ENCODE data around the gene ATG2B. TPM values are rescaled to one million over a fixed set of nuclear protein-coding genes. Genes with fewer than 3 reads are reported as not detected.

The ATG2B gene
- total RNA-seq, 1 donor from 2014 or later: 15.5 TPM

DNA sequence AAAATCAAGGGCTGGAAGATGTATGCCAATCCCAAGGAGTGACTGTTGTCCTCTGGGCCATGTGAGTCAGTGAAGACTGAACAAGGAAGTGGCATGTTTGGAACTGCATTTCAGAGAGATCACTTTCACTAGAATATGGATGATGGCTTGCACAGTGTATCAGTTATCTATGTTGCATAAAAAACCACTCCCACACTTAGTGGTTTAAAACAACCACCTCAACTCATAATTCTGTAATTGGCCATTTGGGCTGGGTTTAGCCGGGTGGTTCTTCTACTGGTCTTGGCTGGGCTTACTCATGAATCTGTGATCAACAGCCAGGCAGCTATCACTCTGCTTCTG, 91.7 kb downstream of the ATG2B start:
- DNase-seq (ENCODE audit: low read depth in 2 of 2): no peak

DNA sequence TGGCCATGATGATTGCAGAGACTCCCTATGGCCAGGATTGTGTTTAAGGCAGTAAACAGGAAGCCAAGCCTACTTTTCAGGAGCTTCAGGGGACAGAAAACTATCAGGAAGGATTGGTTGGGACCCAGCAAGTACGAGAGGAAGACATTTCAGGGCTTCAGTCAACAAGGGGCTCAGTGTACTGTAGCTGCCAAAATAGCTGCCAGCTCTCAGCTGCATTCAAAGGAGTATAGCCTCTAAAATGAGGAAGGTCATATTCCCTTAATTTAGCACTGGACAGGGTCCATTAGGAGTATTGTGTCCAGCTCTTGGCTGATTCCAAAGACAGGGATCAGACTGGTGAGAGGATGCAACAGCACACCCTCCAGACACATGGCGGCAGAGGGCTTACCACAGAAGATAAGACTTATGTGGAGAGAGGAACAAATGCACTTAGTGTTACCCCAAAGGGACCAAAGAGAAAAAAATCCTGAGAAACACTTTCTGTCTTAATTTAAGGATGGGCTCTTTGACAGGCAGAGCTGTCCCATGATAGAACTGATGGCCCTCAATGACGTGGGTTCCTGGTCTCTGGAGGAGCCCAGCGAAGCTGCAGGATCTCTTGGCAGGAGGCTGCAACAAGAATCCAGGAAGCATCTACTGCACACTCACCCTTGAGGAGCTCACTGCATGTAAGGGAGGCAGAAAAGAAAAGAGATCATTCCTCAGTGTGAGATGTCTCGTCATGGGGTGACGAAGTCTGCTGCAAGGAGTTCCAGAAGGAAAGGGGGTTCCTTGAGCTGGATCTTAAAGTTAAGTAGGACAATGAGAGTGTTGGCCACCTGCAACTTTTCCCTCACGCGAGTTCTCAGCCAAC, 92.3 kb downstream of the ATG2B start:
- no peak for DNase-seq (ENCODE audit: low read depth in 2 of 2)

- no peak for DNase-seq (ENCODE audit: low read depth in 2 of 2)
Observed at GRCh38 chr14:96269359-96269710, 93.8 kb downstream of the ATG2B start.

- DNase-seq (ENCODE audit: low read depth in 2 of 2): peak in 1 of 2 donors; percentile 9
Observed at GRCh38 chr14:96268431-96269358, 94.4 kb downstream of the ATG2B start.

- no peak for DNase-seq (ENCODE audit: low read depth in 2 of 2)
Observed at GRCh38 chr14:96267916-96268315, 95.2 kb downstream of the ATG2B start.

DNA sequence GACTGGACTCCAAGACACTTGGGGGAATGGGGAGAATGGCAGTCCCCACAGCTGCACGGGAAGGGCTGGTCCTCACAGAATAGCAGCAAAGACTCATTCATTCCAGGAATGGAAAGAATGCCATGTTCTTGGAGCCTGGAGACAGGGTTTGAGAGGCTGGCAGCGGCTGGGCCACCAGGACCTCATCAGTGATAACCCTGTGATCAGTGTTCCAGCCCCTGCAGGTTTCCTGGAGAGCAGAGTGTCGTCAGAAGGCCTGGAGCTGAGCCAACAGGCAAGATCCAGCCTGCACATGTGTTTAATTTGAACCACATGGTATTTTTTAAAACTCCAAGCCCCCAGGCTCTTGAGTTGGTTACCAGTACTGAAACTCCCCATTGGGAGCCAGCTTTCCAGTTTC, 95.8 kb downstream of the ATG2B start:
- no peak for DNase-seq (ENCODE audit: low read depth in 2 of 2)

DNA sequence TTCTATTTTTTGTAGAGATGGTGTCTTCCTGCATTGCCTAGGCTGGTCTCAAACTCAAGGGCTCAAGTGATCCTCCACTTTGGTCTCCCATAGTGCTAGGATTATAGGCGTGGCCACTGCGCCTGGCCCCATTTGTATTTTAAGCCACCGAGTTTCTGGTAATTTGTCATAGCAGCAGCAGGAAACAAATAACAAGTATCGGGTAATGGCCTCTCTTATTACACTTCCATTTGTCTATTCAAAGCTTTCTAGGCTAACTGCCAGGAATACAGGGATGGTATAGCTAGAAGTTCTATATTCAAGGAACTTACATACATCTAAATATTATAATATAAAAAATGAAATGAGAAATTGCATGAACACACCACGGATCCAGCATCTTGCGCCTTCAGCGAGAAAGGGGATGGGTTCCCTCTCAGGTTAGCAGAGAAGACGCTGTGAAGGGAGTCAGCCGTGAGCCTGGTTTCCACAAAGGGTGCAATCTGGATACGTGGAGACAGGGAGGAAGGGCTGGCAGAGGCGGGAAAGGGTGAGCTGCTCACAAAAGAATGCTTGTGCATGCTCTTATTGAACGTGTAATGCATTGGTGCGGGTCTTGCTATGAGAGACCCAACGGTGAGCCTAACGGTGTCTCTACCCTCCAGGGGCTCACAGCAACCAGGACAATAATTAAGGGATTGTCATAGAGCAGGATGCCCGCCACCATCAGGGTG, 97.6 kb downstream of the ATG2B start:
- no peak for DNase-seq (ENCODE audit: low read depth in 2 of 2)

DNA sequence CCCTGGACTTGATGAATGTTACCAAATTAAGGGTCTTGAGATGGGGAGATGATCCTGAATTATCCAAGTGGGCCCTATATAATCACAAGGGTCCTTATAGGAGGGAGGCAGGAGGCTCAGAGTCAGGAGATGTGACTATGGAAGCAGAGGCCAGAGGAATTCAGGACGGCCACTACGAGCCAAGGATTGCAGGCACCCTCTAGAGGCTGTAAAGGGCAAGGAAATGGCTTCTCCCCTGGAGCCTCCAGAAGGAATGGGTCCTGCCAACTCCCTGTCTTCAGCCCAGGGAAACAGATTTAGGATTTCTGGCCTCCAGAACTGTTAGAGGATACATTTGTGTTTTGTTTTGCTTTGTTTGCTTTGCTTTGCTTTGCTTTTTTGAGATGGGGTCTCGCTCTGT, 98.3 kb downstream of the ATG2B start:
- DNase-seq (ENCODE audit: low read depth in 2 of 2): peak in 1 of 2 donors; percentile 13

- DNase-seq (ENCODE audit: low read depth in 2 of 2): no peak
Observed at GRCh38 chr14:96264200-96264553, 99.0 kb downstream of the ATG2B start.

- no peak for DNase-seq (ENCODE audit: low read depth in 2 of 2)
Observed at GRCh38 chr14:96263347-96264199, 99.6 kb downstream of the ATG2B start.

DNA sequence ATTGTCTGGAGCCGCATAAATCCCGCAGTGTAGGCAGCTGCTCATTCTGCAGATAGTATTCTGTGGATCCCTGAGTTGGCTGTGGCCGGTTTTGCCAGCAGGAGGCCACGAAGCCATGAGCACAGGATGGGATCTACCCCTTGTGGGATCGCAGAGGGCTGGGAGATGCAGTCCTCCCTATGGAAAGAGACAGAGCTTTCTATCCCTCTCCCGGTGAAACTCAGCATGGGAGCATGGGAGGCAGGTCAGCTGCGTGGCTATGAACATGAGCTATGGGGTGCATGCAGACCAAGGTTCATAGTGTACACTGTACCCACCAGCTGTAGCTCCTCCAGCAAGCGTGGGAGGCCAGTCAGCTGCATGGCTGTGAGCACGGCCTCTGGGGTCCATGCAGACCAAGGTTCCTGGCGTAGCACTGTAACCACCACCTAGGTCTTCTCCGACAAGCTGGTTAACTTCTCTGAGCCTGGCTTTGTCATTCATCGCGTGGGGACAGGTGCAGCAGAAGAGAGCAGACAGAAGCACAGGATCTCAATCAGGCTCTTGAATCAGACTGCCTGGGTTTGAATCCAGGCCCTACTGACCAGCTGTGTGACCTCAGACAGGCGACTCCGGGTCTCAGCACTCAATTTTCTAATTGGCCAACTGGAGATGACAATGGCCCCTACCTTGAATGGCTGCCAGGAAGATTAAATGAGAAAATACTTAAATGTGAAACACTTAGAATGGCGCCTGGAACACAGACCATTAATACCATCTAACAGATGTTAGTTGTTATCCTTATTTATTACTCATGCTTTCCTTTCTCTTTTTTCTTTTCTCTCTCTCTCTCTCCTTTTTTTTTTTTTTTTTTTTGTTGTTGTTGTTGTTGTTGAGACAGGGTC, 101.1 kb downstream of the ATG2B start:
- DNase-seq (ENCODE audit: low read depth in 2 of 2): no peak

GRCh38 chr14:96261053-96261452, 102.1 kb downstream of the ATG2B start:
- no peak for DNase-seq (ENCODE audit: low read depth in 2 of 2)

DNA sequence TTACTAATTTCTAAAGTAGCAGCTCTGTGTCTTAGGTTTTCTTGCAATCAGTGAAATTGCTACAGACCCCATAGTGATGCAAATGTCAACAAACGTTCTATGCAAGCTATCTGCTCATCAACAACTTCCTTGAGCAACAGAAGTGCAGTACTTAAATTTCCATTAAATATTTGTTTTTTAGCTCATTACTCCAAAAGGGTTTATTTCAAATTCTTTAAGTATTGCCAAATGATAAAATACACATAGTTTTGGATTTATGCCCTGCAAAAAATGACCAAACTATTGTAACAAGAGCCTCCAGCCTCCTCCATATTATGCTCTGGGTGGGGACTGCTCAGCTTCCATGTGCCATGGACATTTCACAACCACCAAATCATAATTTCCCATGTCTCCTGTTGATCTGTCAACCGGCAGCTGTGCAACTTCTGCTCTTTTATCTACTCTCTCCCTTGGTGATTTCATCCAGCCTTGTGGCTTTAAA, 102.8 kb downstream of the ATG2B start:
- DNase-seq (ENCODE audit: low read depth in 2 of 2): no peak

GRCh38 chr14:96257900-96258299, 105.2 kb downstream of the ATG2B start:
- DNase-seq (ENCODE audit: low read depth in 2 of 2): no peak

DNA sequence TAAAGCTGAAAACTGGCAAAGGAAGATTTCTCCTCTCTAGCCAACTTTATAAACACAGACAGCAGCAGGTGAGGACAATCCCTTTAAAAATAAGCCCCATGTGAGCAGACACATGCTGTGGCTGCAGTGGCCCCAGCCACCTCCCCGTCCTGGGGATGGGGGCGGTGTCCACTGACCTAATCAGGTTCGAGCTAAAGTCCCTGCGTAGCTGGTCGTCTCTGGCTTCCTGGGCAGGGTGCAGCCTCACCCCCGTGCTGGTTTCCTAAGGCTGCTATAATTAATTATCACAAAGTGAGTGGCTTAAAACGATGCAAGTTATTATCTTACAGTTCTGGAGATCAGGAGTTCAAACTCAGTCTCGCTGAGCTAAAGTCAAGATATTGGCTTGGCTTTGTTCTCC, 106.1 kb downstream of the ATG2B start:
- DNase-seq (ENCODE audit: low read depth in 2 of 2): no peak

DNA sequence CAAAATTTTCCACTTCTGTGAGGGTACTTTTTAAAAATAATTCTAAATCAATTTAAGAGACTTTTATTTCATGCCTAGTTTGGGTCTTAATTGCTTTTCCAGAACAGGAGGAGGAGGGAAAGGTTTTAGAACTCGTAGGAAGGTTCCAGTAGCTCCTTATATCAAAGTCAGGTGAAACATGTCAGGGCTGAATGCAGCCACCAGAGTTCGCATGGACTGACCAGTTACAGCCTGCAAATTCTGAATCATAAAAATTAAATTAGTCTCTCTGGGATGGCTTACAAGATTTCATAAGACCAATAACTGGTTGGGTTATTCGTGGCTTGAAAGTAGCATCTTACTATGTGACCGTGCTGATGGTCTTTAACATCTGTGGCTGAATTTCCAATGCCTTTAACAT, 106.7 kb downstream of the ATG2B start:
- peak in 1 of 2 donors; percentile 26 for DNase-seq (ENCODE audit: low read depth in 2 of 2)

DNA sequence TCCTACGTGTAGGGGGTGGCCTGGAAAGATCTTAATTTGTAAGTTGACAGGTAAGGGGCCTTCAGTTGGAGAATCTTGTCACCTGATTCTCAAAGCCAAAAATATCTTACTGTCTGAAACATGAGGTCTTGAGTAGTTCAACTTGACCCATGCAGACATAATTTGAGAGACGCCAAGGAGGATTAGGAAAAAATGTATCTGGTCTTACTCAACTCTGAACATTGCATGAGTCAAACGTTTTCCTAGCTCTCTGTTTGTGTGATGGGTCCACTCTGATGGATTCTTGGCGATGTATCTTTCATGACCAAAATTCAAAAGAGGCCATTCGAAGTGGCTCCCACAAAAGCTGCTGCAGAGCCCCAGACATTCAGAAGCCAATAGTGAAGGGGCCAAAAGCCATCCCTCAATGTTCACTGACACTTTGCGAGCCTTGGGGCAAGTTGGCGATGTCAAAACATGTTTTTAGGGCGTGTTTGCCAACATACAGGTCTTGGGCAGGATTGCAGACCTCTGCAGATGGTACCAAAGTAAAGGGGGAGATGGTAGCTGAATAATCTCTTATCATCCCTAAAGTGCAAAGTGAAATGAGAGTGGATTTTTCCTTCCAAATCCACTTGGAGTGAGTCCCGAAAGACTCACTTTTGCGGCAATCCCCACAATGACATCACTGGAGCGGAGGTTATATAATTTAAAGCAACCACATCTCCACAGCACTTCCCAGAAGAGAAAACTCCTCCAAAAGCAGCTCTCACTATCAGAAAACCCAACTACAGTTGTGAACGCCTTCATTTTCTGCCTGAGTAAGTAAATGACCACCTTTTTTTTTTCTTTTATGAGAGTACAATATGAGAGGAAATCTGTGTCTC, 107.4 kb downstream of the ATG2B start, which contains the start of gene BDKRB1:
TSS of gene BDKRB1 (plus strand) at position 710 of the 866 bp plus-strand sequence. CDS start 7,473 bp downstream, outside the sequence.
- DNase-seq (ENCODE audit: low read depth in 2 of 2): no peak

DNA sequence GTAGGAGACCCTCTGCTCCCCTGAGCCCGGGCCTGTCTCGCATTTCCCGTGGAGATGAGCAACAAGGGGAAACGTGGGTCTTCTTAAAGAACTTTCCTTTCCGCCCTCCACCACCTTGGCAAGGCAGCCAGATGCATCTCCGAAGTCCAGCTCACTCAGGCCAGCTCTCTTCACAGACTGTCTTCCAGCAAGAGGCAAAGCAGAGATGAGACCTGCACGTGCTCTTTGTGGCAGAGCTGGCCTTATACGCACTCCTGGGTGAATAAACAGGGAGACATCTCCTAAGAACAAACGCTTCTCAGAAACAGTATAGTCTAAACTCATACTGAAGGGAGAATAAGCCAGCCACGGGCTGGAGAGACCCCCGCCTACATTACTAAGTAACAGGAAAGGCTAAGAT, 108.5 kb downstream of the ATG2B start:
- DNase-seq (ENCODE audit: low read depth in 2 of 2): no peak

DNA sequence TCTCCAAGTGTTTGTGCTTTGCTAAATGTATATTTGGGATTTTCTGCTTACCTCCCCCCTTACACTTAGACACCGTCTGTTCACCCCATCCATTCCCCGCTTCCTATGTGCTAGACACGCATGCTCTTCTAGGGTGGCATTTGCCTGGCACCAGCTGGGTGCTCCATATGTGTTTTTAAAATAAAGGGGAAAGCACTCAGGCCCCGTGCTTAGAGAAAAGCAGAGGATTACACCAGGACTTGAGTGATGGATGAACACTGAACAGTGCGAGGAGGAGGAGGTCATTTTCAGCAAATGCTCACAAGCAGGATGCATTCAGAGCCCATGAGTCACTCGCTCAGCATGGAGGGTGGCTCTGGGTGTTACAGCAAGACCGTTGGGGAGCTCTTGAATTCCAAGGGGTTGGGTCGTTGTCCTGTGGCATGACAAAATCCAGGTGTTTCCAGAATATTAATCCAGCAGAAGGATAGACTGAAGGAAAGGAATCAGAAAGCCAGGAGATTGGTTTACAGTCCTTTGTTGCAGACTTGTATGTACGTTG, 110.1 kb downstream of the ATG2B start:
- DNase-seq (ENCODE audit: low read depth in 2 of 2): no peak
